GM23338 (cell line): ENCODE measurements around the gene ATP10A.

Experiments used
- CREB1 ChIP-seq: fragments of 250-450 bp; sonication (Bioruptor Pico); IDR thresholded peaks from 2 replicates; pipeline ENCODE4 v1.5.0; 2020; ENCODE audit warnings: low read depth, mild to moderate bottlenecking, moderate library complexity
- CTCF ChIP-seq, 2 experiments: fragments of 200-600 bp in 1 of 2; sonication (generic) in 1 of 2; conservative IDR thresholded peaks; 2 replicates each; pipeline versions ENCODE4 v1.5.1 to v1.6.1; 2016 to 2017; ENCODE audit warnings: antibody characterized with exemption in 2 of 2, low read depth in 2 of 2, mild to moderate bottlenecking in 2 of 2, moderate library complexity in 1 of 2
- EZH2 ChIP-seq: fragments of 200-600 bp; sonication (generic); IDR thresholded peaks from one replicate; pipeline ENCODE4 v1.8.0; 2017; ENCODE audit warnings: antibody characterized with exemption, mild to moderate bottlenecking, low read depth; ENCODE audit not compliant: unreplicated experiment
- EZH2phosphoT487 ChIP-seq: fragments of 200-600 bp; sonication (generic); IDR thresholded peaks from one replicate; pipeline ENCODE4 v1.8.1; 2018; ENCODE audit warnings: antibody characterized with exemption; ENCODE audit not compliant: unreplicated experiment
- JUNB ChIP-seq: IDR thresholded peaks from one replicate; pipeline ENCODE4 v1.6.1; 2016; ENCODE audit warnings: antibody characterized with exemption; ENCODE audit not compliant: unreplicated experiment
- NANOG ChIP-seq: IDR thresholded peaks from 2 replicates; pipeline ENCODE4 v1.6.1; 2016; ENCODE audit warnings: antibody characterized with exemption, borderline replicate concordance
- POLR2AphosphoS5 ChIP-seq: IDR thresholded peaks from 2 replicates; pipeline ENCODE4 v1.6.1; 2016; ENCODE audit warnings: antibody characterized with exemption, low read depth
- REST ChIP-seq: IDR thresholded peaks from one replicate; pipeline ENCODE4 v1.6.1; 2018; ENCODE audit warnings: antibody characterized with exemption; ENCODE audit not compliant: unreplicated experiment
- ZNF114 ChIP-seq: fragments of 250-450 bp; sonication (Bioruptor Pico); IDR thresholded peaks from 2 replicates; pipeline ENCODE4 v1.5.0; 2020; ENCODE audit warnings: mild to moderate bottlenecking, moderate library complexity

GRCh38 chr15:25728816-25729215, 134.3 kb downstream of the ATP10A start:
- no peak for TF ChIP-seq CTCF (conservative IDR thresholded peaks at IDR 0.05; ENCODE audit: low read depth in 2 of 2)
- TF ChIP-seq EZH2 = no peak
- no peak for TF ChIP-seq CREB1 (CRISPR knock-in tag)
- no peak for TF ChIP-seq POLR2AphosphoS5
- TF ChIP-seq JUNB = no peak
- no peak for TF ChIP-seq REST
- no peak for TF ChIP-seq NANOG
- no peak for TF ChIP-seq ZNF114 (CRISPR knock-in tag)
- TF ChIP-seq EZH2phosphoT487 = no peak
